PC-9 (cell line): ENCODE data around the gene OPTC. TPM values are rescaled to one million over a fixed set of nuclear protein-coding genes. Genes with fewer than 3 reads are reported as not detected.

Experiments used
- BruUV-seq: library from RNA; stranded (reverse); fragments of 400-500 nt; replicated peaks from 2 replicates; lab custom pipeline; 2021; lab: Mats Ljungman, UMichigan
- CTCF ChIA-PET: fragments of 300-600 bp; sonication (Branson Sonifier 250); formaldehyde crosslinking; loops from one replicate; lab custom pipeline; 2022; ENCODE audit warnings: antibody characterized with exemption; lab: Charles Lee
- POLR2A ChIA-PET: fragments of 300-600 bp; sonication (Branson Sonifier 250); formaldehyde crosslinking; loops from one replicate; lab custom pipeline; 2022; ENCODE audit warnings: antibody characterized with exemption; ENCODE audit not compliant: unreplicated experiment; lab: Charles Lee
- DNase-seq, 2 experiments: peaks; one replicate each; pipeline versions ENCODE4 v3.0.0 to v3.0.0-alpha.2; 2015 to 2022; ENCODE audit warnings: mixed read lengths in 1 of 2
- H2AFZ ChIP-seq: fragments of 200-600 bp; sonication (generic); 2 replicates; pipeline ENCODE4 v1.8.1; 2017; ENCODE audit warnings: antibody characterized with exemption
- H3F3A ChIP-seq: fragments of 200-600 bp; sonication (generic); 2 replicates; pipeline ENCODE4 v1.8.1; 2017; ENCODE audit warnings: antibody characterized with exemption, mild to moderate bottlenecking, low read depth; ENCODE audit not compliant: insufficient read depth
- H3K27ac ChIP-seq: fragments of 200-600 bp; sonication (generic); 2 replicates; pipeline ENCODE4 v1.6.1; 2016; ENCODE audit warnings: mixed run types
- H3K27me3 ChIP-seq: fragments of 200-600 bp; sonication (generic); 2 replicates; pipeline ENCODE4 v1.6.1; 2016; ENCODE audit warnings: low read depth, mixed run types; ENCODE audit not compliant: insufficient read depth
- H3K36me3 ChIP-seq: fragments of 200-600 bp; sonication (generic); 2 replicates; pipeline ENCODE4 v1.6.1; 2016; ENCODE audit warnings: low read depth, mixed run types
- H3K4me1 ChIP-seq: fragments of 200-600 bp; sonication (generic); replicated peaks from 2 replicates; pipeline ENCODE4 v1.6.1; 2016; ENCODE audit warnings: mixed run types; ENCODE audit not compliant: insufficient read depth
- H3K4me2 ChIP-seq: fragments of 200-600 bp; sonication (generic); 2 replicates; pipeline ENCODE4 v1.6.1; 2017; ENCODE audit warnings: mixed run types
- H3K4me3 ChIP-seq: fragments of 200-600 bp; sonication (generic); 2 replicates; pipeline ENCODE4 v1.6.1; 2016; ENCODE audit warnings: mixed run types
- H3K79me2 ChIP-seq: fragments of 200-600 bp; sonication (generic); 2 replicates; pipeline ENCODE4 v1.6.1; 2017; ENCODE audit warnings: low read depth, mixed run types
- H3K9me2 ChIP-seq: fragments of 200-600 bp; sonication (generic); 2 replicates; pipeline ENCODE4 v1.8.1; 2017; ENCODE audit warnings: mild to moderate bottlenecking; ENCODE audit not compliant: insufficient read depth
- H3K9me3 ChIP-seq: fragments of 200-600 bp; sonication (generic); 2 replicates; pipeline ENCODE4 v1.8.1; 2016; ENCODE audit warnings: low read depth; ENCODE audit not compliant: insufficient read depth
- H4K20me1 ChIP-seq: fragments of 200-600 bp; sonication (generic); 2 replicates; pipeline ENCODE4 v1.8.1; 2017; ENCODE audit not compliant: insufficient read depth
- EZH2 ChIP-seq: fragments of 200-600 bp; sonication (generic); IDR thresholded peaks from 2 replicates; pipeline ENCODE4 v1.8.0; 2017; ENCODE audit warnings: antibody characterized with exemption, low read depth
- intact Hi-C: fragments of 100-400 bp; cut with micrococcal nuclease; formaldehyde crosslinking; loops from one replicate; pipeline ENCODE4 v1.10.0; 2022; ENCODE audit not compliant: unreplicated experiment
- total RNA-seq: library from RNA; stranded (reverse); gene quantifications from 2 replicates; pipeline ENCODE4 v1.2.3, GENCODE V29; 2021
- TF ChIP-seq, protein P1 (sequence below): fragments of 200-600 bp; sonication (generic); conservative IDR thresholded peaks from 2 replicates; pipeline ENCODE4 v1.6.1; 2017; ENCODE audit warnings: mixed run types, antibody characterized with exemption, mild to moderate bottlenecking, moderate library complexity

OPTC gene
- total RNA-seq, 1 experiment from 2014 or later: not detected

DNA sequence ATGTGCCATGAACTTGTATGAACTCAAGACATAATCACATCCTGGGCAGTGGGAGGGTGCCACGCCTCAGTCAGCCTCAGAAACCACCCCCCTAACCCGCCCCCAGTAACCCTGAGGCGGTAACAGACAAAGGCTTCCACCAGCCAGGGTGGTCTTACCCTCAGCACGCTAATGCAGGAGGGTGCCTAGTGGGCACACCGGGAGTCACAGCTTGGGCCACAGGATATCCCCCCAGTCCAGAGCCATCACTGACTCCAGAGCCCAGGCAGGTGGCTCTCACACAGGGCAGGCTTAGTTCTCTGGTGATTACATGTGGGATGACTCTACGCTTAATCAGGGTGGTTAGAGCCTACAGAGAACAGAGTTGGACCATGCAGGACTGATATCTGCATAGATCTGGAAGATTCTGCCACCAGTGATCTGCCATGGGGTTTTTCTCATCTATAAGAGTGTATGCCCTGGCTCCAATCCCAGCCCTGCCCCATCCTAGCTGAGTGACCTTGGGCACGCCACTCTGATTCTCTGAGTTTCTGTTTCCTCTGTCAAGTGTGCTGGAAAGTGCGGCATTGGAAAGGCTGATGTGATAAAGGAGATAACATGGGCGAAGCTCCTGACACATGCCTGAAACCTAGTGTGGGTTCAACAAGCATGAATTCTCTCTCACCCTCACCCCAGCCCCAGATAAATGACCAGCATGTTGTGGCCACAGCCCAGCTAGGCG, 27.3 kb downstream of the OPTC start:
- H3K9me2 ChIP-seq: no peaks in the 10 kb centered on the region
- intact Hi-C loops: loop anchor here (5.0 kb wide), 1 partner anchor 46 kb away; no protein-coding TSS in a partner anchor
- H3K9me3 ChIP-seq: no peaks in the 10 kb centered on the region
- no peaks in the 10 kb centered on the region for H4K20me1 ChIP-seq
- TF ChIP-seq, protein P1, sequence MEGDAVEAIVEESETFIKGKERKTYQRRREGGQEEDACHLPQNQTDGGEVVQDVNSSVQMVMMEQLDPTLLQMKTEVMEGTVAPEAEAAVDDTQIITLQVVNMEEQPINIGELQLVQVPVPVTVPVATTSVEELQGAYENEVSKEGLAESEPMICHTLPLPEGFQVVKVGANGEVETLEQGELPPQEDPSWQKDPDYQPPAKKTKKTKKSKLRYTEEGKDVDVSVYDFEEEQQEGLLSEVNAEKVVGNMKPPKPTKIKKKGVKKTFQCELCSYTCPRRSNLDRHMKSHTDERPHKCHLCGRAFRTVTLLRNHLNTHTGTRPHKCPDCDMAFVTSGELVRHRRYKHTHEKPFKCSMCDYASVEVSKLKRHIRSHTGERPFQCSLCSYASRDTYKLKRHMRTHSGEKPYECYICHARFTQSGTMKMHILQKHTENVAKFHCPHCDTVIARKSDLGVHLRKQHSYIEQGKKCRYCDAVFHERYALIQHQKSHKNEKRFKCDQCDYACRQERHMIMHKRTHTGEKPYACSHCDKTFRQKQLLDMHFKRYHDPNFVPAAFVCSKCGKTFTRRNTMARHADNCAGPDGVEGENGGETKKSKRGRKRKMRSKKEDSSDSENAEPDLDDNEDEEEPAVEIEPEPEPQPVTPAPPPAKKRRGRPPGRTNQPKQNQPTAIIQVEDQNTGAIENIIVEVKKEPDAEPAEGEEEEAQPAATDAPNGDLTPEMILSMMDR: no peak
- TF ChIP-seq EZH2: no peak
- H3K4me3 ChIP-seq: no peak overlapping the region
- H3K36me3 ChIP-seq: no peaks in the 10 kb centered on the region
- BruUV-seq: no TSS peak
- no peak for DNase-seq
- peak overlapping the region; percentile 51 for H3K4me2 ChIP-seq
- no peaks in the 10 kb centered on the region for H3K79me2 ChIP-seq
- ChIA-PET POLR2A (no interaction called here), CTCF (no interaction called here)
- peak overlapping the region; percentile 72 for H3K27ac ChIP-seq
- no peak overlapping the region for H2AFZ ChIP-seq
- no peaks in the 10 kb centered on the region for H3K27me3 ChIP-seq
- peaks cover 20% of the 10 kb centered on the region for H3F3A ChIP-seq
- peaks cover 57% of the 10 kb centered on the region for H3K4me1 ChIP-seq

DNA sequence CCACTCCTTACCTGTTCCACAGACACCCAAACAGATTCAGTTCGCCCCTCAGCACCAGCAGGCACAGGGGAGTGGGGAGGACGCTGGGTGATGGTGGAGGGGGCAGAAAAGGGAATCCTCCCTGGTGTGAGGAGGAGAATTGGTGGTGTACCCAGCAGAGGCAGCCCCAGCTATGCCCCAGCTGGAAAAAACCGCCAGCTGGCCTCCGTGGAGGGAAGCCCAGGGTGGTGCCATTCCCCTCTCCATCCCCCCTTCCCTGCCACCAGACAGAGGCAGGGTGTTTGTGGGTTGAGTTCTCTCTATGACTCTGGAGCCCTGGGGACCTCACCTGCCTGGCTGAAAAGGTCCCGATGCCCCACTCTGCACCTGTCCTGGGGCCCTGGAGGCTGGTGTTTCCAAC, 27.9 kb downstream of the OPTC start:
- no TSS peak for BruUV-seq
- H3K9me3 ChIP-seq: no peaks in the 10 kb centered on the region
- no peak overlapping the region for H3K4me3 ChIP-seq
- H3K79me2 ChIP-seq: no peaks in the 10 kb centered on the region
- no peaks in the 10 kb centered on the region for H3K9me2 ChIP-seq
- peaks cover 57% of the 10 kb centered on the region for H3K4me1 ChIP-seq
- no peaks in the 10 kb centered on the region for H3K36me3 ChIP-seq
- DNase-seq: no peak
- TF ChIP-seq, protein P1: no peak
- no peak for TF ChIP-seq EZH2
- H3K27ac ChIP-seq: no peak overlapping the region
- H3F3A ChIP-seq: peaks cover 22% of the 10 kb centered on the region
- ChIA-PET POLR2A (no interaction called here), CTCF (no interaction called here)
- intact Hi-C loops: loop anchor here (5.0 kb wide), 1 partner anchor 45 kb away; no protein-coding TSS in a partner anchor
- H3K27me3 ChIP-seq: no peaks in the 10 kb centered on the region
- H3K4me2 ChIP-seq: no peak overlapping the region
- no peak overlapping the region for H2AFZ ChIP-seq
- H4K20me1 ChIP-seq: no peaks in the 10 kb centered on the region

DNA sequence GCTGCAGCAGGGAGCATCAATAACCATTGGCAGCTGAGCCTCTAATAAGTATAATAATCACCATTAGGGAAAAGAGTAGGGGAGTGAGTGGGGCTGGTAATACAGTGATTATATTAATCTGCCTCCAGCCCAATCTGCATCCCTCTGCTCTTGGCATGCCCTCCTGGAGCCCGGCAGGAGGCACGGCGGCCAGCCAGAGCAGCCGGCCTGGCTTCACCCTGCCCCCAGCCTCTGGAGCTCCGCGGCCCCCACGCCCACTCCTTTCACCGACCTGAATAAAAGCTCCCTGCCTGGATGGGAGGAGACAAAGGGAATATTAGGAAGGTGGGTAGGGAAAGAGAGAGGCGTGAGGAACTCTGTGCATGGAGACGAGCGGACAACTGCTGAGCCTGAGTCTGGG, 28.3 kb downstream of the OPTC start:
- no peaks in the 10 kb centered on the region for H3K27me3 ChIP-seq
- DNase-seq: no peak
- H3K4me1 ChIP-seq: peaks cover 57% of the 10 kb centered on the region
- intact Hi-C loops: loop anchor here (5.0 kb wide), 1 partner anchor 45 kb away; no protein-coding TSS in a partner anchor
- ChIA-PET CTCF (no interaction called here), POLR2A (no interaction called here)
- H3K9me3 ChIP-seq: no peaks in the 10 kb centered on the region
- no peak overlapping the region for H2AFZ ChIP-seq
- H3K9me2 ChIP-seq: no peaks in the 10 kb centered on the region
- H3K36me3 ChIP-seq: no peaks in the 10 kb centered on the region
- no peak overlapping the region for H3K27ac ChIP-seq
- no peak overlapping the region for H3K4me3 ChIP-seq
- H4K20me1 ChIP-seq: no peaks in the 10 kb centered on the region
- no peaks in the 10 kb centered on the region for H3K79me2 ChIP-seq
- no peak overlapping the region for H3K4me2 ChIP-seq
- TF ChIP-seq, protein P1: no peak
- no peak for TF ChIP-seq EZH2
- BruUV-seq: no TSS peak
- peaks cover 22% of the 10 kb centered on the region for H3F3A ChIP-seq
